ENCODE measurements around the gene CYP17A1.
"Not testable (repeated sequence)": the region's sequence is repeated elsewhere in the genome, so short reads cannot be mapped to it uniquely, and the experiment has no call there.

The CYP17A1 gene, protein sequence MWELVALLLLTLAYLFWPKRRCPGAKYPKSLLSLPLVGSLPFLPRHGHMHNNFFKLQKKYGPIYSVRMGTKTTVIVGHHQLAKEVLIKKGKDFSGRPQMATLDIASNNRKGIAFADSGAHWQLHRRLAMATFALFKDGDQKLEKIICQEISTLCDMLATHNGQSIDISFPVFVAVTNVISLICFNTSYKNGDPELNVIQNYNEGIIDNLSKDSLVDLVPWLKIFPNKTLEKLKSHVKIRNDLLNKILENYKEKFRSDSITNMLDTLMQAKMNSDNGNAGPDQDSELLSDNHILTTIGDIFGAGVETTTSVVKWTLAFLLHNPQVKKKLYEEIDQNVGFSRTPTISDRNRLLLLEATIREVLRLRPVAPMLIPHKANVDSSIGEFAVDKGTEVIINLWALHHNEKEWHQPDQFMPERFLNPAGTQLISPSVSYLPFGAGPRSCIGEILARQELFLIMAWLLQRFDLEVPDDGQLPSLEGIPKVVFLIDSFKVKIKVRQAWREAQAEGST
- total RNA-seq, result 0 reads per million in 4 experiments

DNA sequence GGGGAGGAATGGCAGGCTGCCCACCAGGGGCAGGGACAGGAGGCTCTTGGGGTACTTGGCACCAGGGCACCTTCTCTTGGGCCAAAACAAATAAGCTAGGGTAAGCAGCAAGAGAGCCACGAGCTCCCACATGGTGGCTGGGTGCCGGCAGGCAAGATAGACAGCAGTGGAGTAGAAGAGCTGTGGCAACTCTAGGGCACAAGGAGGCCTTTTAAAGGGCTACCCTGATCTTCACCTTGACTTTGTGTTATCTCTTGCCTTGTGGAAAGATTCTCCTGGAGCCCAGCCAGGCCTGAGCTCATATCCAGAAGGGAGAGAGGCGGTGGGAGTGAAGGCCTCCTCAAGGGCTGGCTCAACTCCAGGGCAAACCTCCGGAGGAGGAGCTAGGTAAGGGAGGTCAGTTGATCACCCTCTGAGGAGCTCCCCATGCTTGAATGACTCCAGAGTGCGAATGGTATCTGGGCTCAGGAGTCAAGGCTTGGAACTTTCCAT, at the start of gene CYP17A1:
CYP17A1 (minus strand) TSS at position 184 of the 492 bp plus-strand sequence; CDS start at position 132, 52 bp downstream.
- DNase-seq, result no peak

DNA sequence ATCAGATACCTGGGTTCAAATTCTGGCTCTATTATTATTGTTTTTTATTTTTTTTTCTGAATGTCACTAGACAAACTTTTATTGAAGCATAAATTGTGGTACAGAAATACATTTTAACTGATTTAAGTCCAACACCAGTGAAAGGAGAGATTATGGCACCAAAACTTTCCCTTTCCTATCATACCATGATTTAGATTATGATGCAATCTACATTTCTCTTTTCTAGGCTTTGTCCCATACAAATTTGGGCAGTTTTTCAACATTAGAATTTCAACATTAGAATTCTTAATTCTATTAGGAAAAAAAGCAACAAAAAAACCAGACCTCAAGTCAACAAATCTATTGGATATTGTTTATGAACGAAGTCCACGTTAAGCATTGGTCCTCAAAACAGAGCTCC, 43.0 kb upstream of the CYP17A1 start:
- DNase-seq, result no peak

DNA sequence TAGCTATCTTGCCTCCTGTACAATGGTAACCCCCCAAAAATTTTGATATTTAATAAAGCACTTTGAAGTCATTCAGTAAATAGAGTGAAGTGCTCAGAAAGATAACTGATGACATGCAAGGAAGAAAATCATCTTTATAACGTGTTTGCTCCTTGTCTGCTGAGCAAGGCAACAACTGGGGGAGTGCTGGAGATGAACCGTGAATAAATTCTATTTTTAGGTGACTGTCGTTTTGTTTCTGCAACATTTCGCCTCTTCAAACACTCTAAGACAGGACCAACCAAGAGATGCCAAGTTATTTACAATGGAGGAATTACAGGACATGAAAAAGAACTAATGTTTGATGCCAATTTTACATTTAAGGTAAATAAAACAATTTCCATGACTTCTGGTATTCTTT, 41.4 kb upstream of the CYP17A1 start:
- no peak for DNase-seq

DNA sequence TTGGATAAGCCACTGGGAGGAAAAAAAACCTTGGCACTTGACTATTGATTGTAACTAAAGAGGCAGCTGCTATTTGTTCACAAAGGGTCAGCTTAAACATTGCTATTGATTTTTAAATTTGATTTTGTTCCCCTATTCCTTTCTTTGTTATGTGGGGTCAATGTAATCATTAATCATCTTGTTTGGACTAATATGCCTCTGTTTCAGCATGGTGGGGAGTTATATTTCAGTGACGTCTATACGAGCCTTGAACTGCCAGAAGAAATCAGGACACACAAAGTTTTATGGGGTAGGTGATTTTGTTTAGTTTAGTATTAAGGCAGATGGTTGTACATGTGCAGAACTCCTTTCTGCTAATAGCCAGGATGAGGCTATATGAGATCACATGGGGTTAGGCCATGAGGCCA, 39.5 kb upstream of the CYP17A1 start:
- DNase-seq, result no peak

DNA sequence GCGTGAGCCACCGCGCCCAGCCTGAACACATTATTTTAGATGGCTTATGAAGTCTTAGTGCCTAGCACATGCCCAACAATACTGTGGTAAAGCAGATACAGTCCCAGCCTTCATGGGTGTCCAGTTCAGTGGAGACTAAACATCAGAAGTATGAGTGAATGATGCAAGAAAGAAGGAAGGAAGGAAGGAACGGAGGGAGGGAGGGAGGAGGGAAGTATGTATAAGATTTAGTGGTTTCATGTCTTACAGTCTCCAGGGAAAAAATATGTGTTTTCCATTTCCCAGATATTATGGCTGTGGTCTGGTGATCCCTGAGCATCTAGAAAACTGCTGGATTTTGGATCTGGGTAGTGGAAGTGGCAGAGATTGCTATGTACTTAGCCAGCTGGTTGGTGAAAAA, 35.0 kb upstream of the CYP17A1 start:
- DNase-seq, result no peak

DNA sequence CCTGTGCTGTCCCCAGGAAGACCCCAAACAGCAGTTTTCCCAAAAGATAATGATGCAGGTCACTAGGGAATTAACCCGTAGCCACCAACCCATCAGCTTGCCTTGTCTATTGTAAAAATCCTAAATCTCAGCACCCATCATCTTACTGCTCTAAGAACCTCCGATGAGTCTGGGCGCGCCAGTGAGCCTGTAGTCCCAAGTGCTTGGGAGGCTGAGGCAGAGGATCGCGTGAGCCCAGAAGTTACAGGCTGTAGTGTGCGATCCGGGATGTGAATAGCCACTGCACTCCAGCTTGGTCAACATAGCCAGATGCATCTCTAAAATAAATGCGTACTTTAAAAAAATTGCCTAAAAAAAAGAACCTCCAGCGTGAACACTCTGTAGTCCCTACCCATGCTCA, 33.0 kb upstream of the CYP17A1 start:
- DNase-seq, result no peak

DNA sequence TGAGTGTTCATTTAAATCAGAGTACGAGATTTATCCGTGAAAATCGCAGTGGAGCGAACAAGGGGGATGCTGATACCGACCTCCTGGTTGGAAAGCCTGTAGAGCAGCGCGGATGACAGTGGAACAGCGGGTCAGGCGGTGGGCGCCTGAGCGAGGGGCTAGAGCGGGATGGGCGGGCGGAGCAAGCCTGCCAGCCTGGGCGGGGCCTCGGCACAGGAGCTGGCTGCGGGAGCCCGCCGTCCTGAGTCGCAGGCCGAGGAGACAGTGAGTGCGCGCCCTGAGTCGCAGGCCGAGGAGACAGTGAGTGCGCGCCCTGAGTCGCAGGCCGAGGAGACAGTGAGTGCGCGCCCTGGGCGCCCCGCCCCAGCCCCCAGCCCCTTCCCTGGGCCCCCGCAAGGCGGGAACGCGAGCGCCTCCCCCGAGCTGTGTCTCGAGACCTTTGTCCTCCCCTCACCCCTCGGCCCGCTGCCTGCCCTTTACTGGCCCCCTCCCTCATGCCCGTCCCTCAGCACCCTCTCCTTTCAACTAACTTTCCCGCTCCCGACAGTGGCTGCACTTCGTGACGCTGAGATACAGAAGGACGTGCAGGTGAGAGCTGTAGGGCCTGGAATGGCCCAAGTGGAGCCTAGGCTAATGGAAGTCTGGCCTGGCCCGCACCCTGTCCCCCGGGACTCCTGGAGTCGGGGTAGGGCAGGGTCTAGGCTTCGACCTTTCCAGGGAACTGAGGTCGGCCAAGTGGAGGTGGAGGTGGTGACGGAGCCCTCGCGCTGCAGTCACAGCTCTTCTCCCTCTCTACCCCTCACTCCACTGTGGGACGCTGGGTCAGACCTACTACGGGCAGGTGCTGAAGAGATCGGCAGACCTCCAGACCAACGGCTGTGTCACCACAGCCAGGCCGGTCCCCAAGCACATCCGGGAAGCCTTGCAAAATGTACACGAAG, 32.3 kb upstream of the CYP17A1 start, which contains the start of gene AS3MT:
AS3MT (plus strand) TSS at position 213 of the 941 bp plus-strand sequence; CDS start at position 336, 123 bp downstream.
- DNase-seq, result no peak

DNA sequence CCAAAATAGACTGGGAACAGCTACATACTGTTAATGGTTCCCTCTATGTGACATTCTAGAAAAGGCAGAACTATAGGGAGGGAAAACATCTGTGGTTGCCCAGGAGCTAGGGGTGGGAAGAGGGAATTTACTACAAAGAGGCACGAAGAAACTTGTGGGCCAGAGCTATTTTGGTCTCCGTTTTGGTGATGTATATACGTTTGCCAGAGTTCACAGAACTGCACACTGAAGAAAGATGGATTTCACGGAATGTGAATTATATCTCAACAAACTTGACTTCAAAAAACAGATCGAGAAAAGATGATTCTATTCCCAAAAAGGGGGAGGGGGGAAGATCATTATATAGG, 31.7 kb upstream of the CYP17A1 start:
- no peak for DNase-seq

DNA sequence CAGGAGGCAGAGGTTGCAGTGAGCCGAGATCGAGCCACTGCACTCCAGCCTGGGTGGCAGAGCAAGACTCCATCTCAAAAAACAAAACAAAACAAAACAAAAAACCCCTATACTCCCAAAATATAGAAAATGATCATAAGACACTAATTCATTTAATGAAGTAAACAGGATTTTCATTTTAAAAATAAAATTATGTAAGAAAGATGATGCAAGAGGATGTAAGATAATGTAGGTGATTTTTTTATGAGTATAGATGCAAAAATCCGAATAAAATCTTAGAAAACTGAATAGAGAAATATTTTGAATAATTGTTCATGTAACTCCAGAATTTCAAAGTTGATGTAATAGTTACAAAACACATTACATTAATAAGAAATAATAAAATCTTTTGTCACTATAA, 28.4 kb upstream of the CYP17A1 start:
- no peak for DNase-seq

DNA sequence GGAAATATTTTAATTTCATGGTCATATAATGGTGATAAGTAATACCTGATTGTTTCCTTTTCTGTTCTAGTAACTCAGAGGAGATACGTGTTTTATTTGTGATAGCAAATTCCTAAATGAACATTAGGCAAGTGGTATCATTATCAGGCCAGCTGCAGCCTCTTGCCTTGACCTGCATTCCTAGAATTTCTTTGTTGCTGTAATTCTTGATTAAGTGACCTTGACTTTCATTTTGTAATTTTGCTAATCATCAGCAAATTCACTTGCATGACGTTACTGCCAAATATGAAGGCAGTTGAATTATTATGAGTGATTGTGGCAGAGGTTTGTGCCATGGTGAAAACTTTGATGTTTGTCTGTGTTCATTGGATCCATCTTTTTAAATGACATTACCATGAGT, 26.4 kb upstream of the CYP17A1 start:
- no peak for DNase-seq

DNA sequence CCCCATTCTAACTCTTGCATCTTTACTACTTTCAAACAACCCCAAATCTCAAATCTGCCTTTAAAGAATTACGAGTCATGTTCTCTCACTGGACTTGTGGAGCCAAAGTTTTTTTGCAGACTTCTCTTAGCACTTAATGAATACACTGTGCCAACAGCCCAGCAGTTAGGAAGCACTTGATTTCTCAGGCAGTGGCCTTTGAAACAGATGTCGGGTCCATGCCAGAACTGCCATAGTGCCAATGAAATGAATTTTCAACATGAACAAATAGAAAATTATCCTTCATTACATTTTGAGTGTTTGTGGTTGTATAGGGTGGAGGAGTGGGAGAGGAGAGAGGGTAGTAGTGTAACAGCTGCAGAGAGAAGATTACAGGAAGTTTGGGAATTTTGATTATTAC, 22.7 kb upstream of the CYP17A1 start:
- DNase-seq, result no peak

DNA sequence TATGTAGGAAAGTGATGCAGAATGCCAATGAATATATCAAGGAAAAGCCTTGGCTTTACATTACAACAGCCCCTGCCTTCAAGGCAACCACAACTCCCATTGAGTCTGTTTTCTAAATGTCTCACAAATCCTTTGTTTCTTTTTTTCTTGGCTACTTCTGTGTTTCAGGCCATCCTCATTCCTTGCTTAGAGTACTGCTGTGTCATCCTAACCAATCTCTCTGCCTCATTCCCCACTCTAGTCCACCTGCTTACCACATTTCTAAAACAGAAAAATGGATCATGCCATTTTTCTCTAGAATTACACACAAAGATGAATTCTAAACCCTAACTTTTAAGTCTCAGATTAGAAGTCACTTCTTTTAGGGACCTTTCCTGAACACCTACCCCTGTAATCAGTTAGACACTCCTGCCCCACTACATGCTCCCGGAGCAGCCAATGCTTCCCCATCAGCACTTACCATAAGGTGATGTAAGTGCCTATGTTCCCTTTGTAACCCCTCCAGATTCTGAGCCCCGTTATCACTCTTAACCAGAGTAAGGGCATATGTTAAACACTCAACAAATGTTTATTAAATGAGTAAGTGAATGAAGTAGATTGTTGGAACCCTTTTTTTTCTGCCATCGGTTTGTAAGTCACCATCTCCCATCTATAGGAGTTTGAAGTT, 19.7 kb upstream of the CYP17A1 start:
- no peak for DNase-seq

DNA sequence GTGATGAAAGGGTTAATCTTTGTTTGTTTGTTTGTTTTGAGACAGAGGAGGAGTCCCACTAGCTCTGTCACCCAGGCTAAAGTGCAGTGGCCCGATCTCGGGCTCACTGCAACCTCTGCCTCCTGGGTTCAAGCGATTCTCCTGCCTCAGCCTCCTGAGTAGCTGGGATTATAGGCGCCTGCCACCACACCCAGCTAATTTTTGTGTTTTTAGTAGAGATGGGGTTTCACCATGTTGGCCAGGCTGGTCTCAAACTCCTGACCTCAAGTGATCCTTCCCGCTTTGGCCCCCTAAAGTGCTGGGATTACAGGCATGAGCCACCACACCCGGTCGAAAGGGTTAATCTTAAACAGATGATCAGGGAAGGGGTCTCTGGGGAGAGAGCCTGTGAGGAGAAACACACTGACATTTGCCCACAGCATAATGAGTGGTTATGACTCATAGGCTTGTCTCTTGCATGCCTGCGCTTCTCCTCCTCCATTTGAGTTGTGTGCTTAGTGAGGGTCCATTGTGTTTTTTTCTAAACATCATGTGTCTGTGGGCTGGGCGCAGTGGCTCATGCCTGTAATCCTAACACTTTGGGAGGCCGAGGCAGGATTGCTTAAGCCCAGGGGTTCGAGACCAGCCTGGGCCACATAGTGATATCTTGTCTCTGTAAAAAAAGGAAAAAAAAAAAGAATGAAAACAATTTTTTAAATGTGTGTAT, 18.7 kb upstream of the CYP17A1 start:
- not testable (repeated sequence) for DNase-seq

DNA sequence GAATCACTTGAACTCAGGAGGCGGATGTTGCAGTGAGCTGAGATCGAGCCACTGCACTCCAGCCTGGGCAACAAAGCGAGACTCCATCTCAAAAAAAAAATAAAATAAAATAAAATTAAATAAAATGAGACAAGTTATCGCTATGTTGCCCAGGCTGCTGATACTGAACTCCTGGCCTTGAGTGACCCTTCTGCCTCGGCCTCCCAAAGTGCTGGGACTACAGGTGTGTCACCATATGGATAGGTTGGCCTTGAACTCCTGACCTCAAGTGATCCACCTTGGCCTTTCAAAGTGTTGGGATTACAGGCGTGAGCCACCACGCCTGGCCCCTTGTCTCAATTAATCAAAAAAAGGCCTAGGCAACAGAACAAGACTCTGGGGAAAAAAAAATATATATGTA, 16.0 kb upstream of the CYP17A1 start:
- not testable (repeated sequence) for DNase-seq

DNA sequence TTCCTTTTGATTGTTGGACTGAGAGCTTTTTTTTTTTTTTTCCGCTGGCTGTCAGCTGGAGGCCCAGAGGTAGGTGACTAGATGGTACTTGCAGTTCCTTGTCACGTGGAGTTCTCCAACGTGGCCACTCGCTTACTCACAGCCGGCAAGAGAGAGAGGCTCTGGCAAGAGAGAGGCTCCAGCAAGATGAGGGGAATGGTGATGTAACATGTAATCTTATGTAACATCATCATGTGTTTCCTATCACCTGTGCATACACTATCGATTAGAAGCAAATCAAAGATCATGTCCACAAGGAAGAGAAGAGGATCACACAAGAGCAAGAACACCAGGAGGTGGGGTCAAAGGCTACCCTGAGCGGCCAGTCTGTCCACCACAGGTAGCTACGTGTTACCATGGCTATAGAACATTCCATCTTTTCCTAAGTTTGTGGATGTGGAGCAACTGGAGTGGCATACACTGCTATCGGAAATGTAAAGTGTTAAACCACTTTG, 12.9 kb upstream of the CYP17A1 start:
- DNase-seq, result no peak

DNA sequence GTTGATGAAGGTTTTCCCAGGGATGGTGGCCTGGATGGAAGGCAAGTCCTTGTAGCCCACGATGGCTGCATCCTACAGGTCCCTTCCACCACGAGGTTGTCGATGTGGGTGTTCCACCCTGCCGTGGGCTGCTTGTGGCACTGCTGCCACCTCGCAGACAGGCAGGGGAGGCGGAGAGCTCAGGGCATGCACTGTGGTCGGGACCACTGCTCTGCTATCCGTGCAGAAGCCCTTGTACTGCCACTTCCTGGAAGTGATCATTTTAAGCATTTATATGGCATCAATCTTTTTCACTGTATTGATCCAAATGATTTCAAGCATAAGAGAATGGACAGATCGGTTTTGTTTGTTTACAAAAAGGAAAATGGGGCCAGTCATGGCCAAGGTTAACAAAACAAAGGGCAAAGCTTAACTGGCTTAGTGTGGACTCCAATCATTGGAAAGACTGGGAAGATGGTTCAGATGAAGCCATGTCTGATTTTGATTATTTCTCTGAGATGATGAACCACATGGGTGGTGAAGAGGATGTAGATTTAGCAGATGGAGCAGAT, 8.2 kb upstream of the CYP17A1 start:
- DNase-seq, result no peak

DNA sequence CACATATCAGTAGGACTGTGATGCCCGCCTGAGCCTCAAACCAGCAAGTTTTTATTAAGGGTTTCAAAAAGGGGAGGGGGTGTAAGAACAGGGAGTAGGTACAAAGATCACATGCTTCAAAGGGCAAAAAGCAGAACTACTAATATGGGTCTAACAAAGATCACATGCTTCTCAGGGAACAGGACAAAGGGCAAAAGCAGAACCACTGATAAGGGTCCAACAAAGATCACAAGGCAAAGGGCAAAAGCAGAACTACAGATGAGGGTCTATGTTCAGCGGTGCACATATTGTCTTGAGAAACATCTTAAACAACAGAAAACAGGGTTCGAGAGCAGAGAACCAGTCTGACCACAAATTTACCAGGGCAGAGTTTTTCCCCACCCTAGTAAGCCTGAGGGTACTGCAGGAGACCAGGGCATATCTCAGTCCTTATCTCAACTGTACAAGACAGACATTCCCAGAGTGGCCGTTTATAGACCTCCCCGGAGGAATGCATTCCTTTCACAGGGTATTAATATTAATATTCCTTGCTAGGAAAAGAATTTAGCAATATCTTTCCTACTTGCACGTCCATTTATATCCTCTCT, 7.1 kb upstream of the CYP17A1 start:
- DNase-seq, result not testable (repeated sequence)

DNA sequence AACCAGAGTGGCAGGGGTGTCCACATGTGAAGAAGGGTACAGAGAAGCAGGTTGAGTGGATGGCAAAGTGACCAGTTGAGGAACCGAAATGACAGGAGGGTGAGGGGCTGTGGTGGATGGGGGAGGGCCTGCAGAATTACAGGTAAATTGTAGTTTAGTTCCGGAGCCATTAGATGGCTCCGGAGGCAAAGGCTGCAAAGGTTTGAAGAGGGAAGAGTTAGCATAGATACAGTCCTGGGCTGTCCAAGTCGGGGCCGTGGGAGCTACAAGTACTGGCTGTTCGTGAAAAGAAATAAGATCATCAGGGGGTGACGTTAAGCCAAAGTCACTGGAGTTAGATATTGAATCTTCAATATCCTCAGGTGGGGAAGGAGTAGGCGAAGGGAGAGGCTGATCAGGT, 5.9 kb upstream of the CYP17A1 start:
- not testable (repeated sequence) for DNase-seq

DNA sequence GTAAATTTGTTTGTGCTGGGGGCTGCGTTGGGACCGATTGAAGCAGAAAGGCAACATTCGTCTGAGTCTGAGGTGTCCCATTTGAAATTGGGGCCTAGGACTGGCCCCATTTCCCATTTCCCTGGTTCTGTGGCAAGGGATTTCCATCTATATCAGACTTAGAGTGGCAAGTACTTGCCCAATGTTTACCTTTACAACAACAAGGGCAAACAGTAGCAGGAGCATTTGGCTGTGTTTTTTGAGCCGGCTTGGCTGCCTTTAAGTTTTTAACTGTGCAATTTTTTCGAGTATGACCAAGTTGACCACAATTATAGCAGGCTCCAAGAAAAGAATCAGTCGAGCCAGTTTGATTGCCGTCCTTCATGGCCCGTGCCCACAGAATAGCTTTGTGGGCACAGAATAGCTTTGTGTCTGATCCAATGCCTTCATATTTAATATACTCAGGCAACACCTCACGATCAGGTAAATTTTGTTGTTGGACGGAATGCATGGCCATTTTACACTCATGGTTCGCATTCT, 4.7 kb upstream of the CYP17A1 start:
- DNase-seq, result no peak

DNA sequence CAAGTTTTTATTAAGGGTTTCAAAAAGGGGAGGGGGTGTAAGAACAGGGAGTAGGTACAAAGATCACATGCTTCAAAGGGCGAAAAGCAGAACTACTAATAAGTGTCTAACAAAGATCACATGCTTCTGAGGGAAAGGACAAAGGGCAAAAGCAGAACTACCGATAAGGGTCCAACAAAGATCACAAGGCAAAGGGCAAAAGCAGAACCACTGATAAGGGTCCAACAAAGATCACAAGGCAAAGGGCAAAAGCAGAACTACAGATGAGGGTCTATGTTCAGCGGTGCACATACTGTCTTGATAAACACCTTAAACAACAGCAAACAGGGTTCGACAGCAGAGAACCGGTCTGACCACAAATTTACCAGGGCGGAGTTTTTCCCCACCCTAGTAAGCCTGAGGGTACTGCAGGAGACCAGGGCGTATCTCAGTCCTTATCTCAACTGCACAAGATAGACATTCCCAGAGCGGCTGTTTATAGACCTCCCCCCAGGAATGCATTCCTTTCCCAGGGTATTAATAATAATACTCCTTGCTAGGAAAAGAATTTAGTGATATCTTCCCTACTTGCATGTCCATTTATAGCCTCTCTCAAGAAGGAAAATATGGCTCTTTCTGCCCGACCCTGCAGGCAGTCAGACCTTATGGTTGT, 1.2 kb upstream of the CYP17A1 start:
- DNase-seq, result not testable (repeated sequence)

Data from effector CD8-positive, alpha-beta T cell (primary cell).